Keratinocyte (primary cell): ENCODE measurements around the gene SYNJ1. TPM values are rescaled to one million over a fixed set of nuclear protein-coding genes. Genes with fewer than 3 reads are reported as not detected.

ENCODE experiments used
- DNase-seq: peaks from one replicate; pipeline ENCODE4 v3.0.0-alpha.2; 2011; ENCODE audit warnings: low read depth, missing footprints, low spot score
- FAIRE-seq: peaks from 2 replicates; lab custom pipeline; 2011; peaks lifted over from hg19 to GRCh38; lab: Jason Lieb, UNC
- H2AFZ ChIP-seq: 2 replicates; pipeline ENCODE4 v1.6.0; 2012; ENCODE audit warnings: low read length, control low read depth, inconsistent platforms; ENCODE audit not compliant: control insufficient read depth
- H3K27ac ChIP-seq: 2 replicates; pipeline ENCODE4 v1.5.1; 2011; ENCODE audit warnings: low read length; ENCODE audit not compliant: control insufficient read depth, insufficient read depth
- H3K27me3 ChIP-seq: 3 replicates; pipeline ENCODE4 v1.6.0; 2011; ENCODE audit warnings: low read length; ENCODE audit not compliant: control insufficient read depth, insufficient read depth; ENCODE audit errors: extremely low read depth
- H3K36me3 ChIP-seq, 2 experiments: 2 replicates in 1 of 2; 3 replicates in 1 of 2; pipeline ENCODE4 v1.5.1; 2011; ENCODE audit warnings: low read length in 2 of 2, mild to moderate bottlenecking in 1 of 2; ENCODE audit not compliant: control insufficient read depth in 2 of 2, insufficient read depth in 2 of 2; ENCODE audit errors: extremely low read depth in 1 of 2
- H3K4me1 ChIP-seq: 3 replicates; pipeline ENCODE4 v1.5.1; 2011; ENCODE audit warnings: low read length; ENCODE audit not compliant: control insufficient read depth, insufficient read depth; ENCODE audit errors: extremely low read depth
- H3K4me2 ChIP-seq: 3 replicates; pipeline ENCODE4 v1.6.0; 2011; ENCODE audit warnings: low read depth, low read length; ENCODE audit not compliant: control insufficient read depth, insufficient read depth; ENCODE audit errors: extremely low read depth
- H3K4me3 ChIP-seq, 3 experiments: fragments of 200-600 bp in 1 of 3; sonication (generic) in 1 of 3; 2 replicates in 2 of 3; 3 replicates in 1 of 3; pipeline ENCODE4 v1.5.1; 2011 to 2016; ENCODE audit warnings: low read length in 3 of 3, mild to moderate bottlenecking in 3 of 3, control low read depth in 2 of 3, inconsistent platforms in 1 of 3, low read depth in 1 of 3, mixed read lengths in 1 of 3, mixed run types in 1 of 3, moderate library complexity in 1 of 3; ENCODE audit not compliant: control insufficient read depth in 2 of 3, insufficient read depth in 2 of 3; ENCODE audit errors: extremely low read depth in 1 of 3
- H3K79me2 ChIP-seq: 2 replicates; pipeline ENCODE4 v1.6.0; 2012; ENCODE audit warnings: low read length; ENCODE audit not compliant: control insufficient read depth, insufficient read depth
- H3K9ac ChIP-seq: 3 replicates; pipeline ENCODE4 v1.6.0; 2011; ENCODE audit warnings: low read length; ENCODE audit not compliant: control insufficient read depth, insufficient read depth; ENCODE audit errors: extremely low read depth
- H3K9me1 ChIP-seq: 3 replicates; pipeline ENCODE4 v1.6.0; 2011; ENCODE audit warnings: low read length; ENCODE audit not compliant: control insufficient read depth, insufficient read depth; ENCODE audit errors: extremely low read depth
- H3K9me3 ChIP-seq: 2 replicates; pipeline ENCODE4 v1.5.1; 2012; ENCODE audit warnings: low read depth, low read length; ENCODE audit not compliant: control insufficient read depth
- H4K20me1 ChIP-seq: 3 replicates; pipeline ENCODE4 v1.6.0; 2011; ENCODE audit warnings: low read length; ENCODE audit not compliant: control insufficient read depth, insufficient read depth; ENCODE audit errors: extremely low read depth
- CTCF ChIP-seq, 3 experiments: IDR thresholded peaks in 1 of 3; conservative IDR thresholded peaks in 1 of 3; optimal IDR thresholded peaks in 1 of 3; 2 replicates in 2 of 3; 3 replicates in 1 of 3; pipeline versions ENCODE3 to v1.5.1; 2011; ENCODE audit warnings: low read length in 3 of 3, mild to moderate bottlenecking in 3 of 3, moderate library complexity in 2 of 3, control low read depth in 1 of 3, inconsistent platforms in 1 of 3; ENCODE audit not compliant: insufficient read depth in 2 of 3; ENCODE audit errors: extremely low read depth in 1 of 3
- EZH2 ChIP-seq: IDR thresholded peaks from one replicate; pipeline ENCODE4 v1.6.1; 2012; ENCODE audit warnings: inconsistent platforms, mild to moderate bottlenecking, low read length, moderate library complexity
- dilution Hi-C: fragments of 300-500 bp; cut with MboI; formaldehyde crosslinking; loops from one replicate; pipeline ENCODE4 v1.7.0; 2020; ENCODE audit warnings: low sequenced_read_pairs; ENCODE audit not compliant: extremely low pct_ligation_motif_present
- polyA plus RNA-seq, 5 experiments: library from polyadenylated mRNA; depleted of rRNA in 3 of 5; stranded (reverse) in 3 of 5; stranded (forward) in 1 of 5; unstranded in 1 of 5; fragments of >200 nt; gene quantifications; 1 replicate in 1 of 5; 2 replicates in 3 of 5; 3 replicates in 1 of 5; pipeline versions ENCODE4 v1.2.1 to v1.2.3, GENCODE V29; 2011 to 2012; ENCODE audit warnings: missing spikeins in 2 of 5, low read depth in 1 of 5, low replicate concordance in 1 of 5

The SYNJ1 gene
- polyA plus RNA-seq, 1 donor (not counting 4 experiments of a cell fraction or from before 2014, with no cell fraction given): 4.9 TPM

GRCh38 chr21:32726839-32727686 is 750 bp downstream of the SYNJ1 start:
- Histone ChIP-seq H3K36me3 (no peaks in the 10 kb centered on the region), H3K27me3 (no peaks in the 10 kb centered on the region), H3K27ac (peak overlapping the region; percentile 63), H3K9ac (peak overlapping the region; percentile 81), H2AFZ (peak overlapping the region; percentile 98), H3K4me2 (peak overlapping the region; percentile 99), H3K4me1 (peaks cover 13% of the 10 kb centered on the region), H3K9me1 (no peaks in the 10 kb centered on the region), H3K79me2 (peaks cover 6% of the 10 kb centered on the region), H3K9me3 (no peaks in the 10 kb centered on the region), H4K20me1 (no peaks in the 10 kb centered on the region), H3K4me3 (peak overlapping the region; percentile 85 to 98 (median 91))
- no peak for DNase-seq
- dilution Hi-C loops: no loop called here
- no peak for FAIRE-seq
- no peak for TF ChIP-seq CTCF (optimal IDR thresholded peaks at IDR 0.05 in 1 of 3, IDR thresholded peaks at IDR 0.05 in 1 of 3, conservative IDR thresholded peaks at IDR 0.05 in 1 of 3; ENCODE audit: extremely low read depth in 1 of 3, insufficient read depth in 2 of 3, low read length in 3 of 3)
- TF ChIP-seq EZH2: no peak

- H4K20me1 ChIP-seq: no peaks in the 10 kb centered on the region
- H3K4me1 ChIP-seq: peaks cover 4% of the 10 kb centered on the region
- dilution Hi-C loops: no loop called here
- H3K4me2 ChIP-seq: no peak overlapping the region
- no peaks in the 10 kb centered on the region for H3K27me3 ChIP-seq
- no peaks in the 10 kb centered on the region for H3K9me1 ChIP-seq
- H3K36me3 ChIP-seq: no peaks in the 10 kb centered on the region
- H3K9me3 ChIP-seq: no peaks in the 10 kb centered on the region
- FAIRE-seq (no peak), DNase-seq (no peak)
- H3K27ac ChIP-seq: no peak overlapping the region
- no peak overlapping the region for H3K9ac ChIP-seq
- no peak overlapping the region for H3K4me3 ChIP-seq
- H2AFZ ChIP-seq: no peak overlapping the region
- H3K79me2 ChIP-seq: no peaks in the 10 kb centered on the region
- TF ChIP-seq EZH2: no peak
- TF ChIP-seq CTCF (optimal IDR thresholded peaks at IDR 0.05 in 1 of 3, IDR thresholded peaks at IDR 0.05 in 1 of 3, conservative IDR thresholded peaks at IDR 0.05 in 1 of 3; ENCODE audit: extremely low read depth in 1 of 3, insufficient read depth in 2 of 3, low read length in 3 of 3): no peak
These were observed 8.7 kb downstream of the SYNJ1 start for GRCh38 chr21:32719085-32719484.
